RWPE1 (cell line): ENCODE results near the gene CBX8.

ENCODE experiments used
- CTCF ChIA-PET: fragments of 350-600 bp; sonication (Branson Sonifier 250); formaldehyde crosslinking; extraction: SDS; loops from one replicate; lab custom pipeline; 2021; lab: Yijun Ruan, JAX
- POLR2A ChIA-PET: fragments of 400-600 bp; formaldehyde crosslinking; extraction: SDS; loops from one replicate; lab custom pipeline; 2020; ENCODE audit warnings: antibody characterized with exemption; ENCODE audit not compliant: low non-redundant PET; lab: Yijun Ruan, JAX
- DNase-seq: peaks from one replicate; pipeline ENCODE4 v3.0.0; 2012; ENCODE audit warnings: low spot score
- H3K27ac ChIP-seq: fragments of 450-650 bp; 2 replicates; pipeline ENCODE4 v1.5.1; 2017
- TF ChIP-seq, protein P1 (sequence below): fragments of 450-650 bp; conservative IDR thresholded peaks from 2 replicates; pipeline ENCODE4 v1.5.1; 2017; ENCODE audit warnings: low read depth, mild to moderate bottlenecking

CBX8 gene

DNA sequence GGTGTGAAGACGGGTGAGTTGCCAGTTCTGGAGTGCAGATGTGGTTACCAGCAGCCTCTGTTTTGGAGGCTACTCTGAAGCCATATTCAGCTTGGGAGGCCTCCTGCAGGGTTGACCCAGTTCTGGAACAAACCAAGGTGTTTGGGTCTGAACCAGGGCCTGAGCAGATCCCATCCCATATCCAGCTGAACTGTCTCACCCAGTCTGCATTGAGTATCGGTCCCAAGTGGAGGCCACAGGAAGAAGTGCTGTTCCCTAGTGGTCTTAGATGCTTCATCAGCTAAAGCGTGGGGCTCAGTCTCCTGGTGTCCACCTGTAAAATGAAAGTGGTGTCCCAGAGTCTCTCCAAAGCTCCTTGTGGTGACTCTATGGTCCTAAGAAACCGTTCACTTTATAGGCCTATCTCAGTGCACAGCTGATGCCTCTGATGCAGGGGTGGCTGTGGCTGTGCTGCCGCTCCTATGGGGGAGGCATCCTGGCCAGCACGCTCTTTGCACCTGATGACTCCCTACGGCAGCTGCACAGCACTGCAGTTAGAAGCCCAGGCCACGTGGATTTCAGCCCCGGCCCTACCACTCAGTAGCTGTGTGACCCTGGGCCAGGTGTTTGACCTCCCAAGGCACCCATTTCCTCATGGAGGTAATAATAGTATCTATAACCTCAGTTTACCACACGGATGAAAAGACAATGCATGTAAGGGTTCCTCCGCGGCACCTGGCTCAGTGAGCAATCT is 21.3 kb upstream of the CBX8 start:
- POLR2A ChIA-PET: interaction anchor here (0.6 to 1.3 kb wide), 2 partner anchors 19 to 21 kb away, joined by 3 to 6 read pairs; partner anchors contain the start of gene CBX4
- CTCF ChIA-PET: interaction anchor here (0.9 kb wide), 1 partner anchor 98 kb away, joined by 3 read pairs; no protein-coding TSS in a partner anchor
- no peak overlapping the region for H3K27ac ChIP-seq
- no peak for DNase-seq
- TF ChIP-seq, protein P1, sequence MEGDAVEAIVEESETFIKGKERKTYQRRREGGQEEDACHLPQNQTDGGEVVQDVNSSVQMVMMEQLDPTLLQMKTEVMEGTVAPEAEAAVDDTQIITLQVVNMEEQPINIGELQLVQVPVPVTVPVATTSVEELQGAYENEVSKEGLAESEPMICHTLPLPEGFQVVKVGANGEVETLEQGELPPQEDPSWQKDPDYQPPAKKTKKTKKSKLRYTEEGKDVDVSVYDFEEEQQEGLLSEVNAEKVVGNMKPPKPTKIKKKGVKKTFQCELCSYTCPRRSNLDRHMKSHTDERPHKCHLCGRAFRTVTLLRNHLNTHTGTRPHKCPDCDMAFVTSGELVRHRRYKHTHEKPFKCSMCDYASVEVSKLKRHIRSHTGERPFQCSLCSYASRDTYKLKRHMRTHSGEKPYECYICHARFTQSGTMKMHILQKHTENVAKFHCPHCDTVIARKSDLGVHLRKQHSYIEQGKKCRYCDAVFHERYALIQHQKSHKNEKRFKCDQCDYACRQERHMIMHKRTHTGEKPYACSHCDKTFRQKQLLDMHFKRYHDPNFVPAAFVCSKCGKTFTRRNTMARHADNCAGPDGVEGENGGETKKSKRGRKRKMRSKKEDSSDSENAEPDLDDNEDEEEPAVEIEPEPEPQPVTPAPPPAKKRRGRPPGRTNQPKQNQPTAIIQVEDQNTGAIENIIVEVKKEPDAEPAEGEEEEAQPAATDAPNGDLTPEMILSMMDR: no peak

DNA sequence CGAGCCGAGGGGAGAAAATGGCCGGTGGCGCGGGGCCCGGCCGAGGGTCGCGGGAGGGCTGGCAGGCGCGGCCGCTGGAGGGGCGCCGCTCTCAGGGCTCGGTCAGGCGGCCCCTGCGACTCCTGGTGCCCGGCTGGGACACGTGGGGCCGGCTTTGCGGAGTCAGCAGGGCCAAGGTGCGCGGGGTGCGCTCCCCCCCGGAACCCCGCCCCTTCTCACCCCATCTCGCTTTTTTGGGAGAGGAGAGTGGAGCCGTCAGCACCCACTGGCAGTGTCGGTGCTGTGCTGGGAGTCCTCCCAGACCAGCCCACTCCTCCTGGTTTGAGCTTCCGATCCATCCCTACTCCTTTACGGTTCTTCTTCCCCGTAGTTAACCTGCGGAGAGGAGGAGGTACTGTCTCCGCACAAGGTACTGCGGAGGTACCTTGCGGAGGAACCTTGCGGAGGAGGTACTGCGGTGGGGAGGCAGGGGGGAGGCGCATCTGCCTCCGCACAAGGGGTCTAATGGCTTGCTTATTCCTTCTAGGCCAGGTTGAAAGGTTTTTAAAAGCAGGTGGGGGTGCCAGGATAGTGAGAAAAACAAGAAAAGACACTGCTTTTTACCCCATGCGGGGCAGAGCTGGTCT is 19.1 kb upstream of the CBX8 start:
- ChIA-PET CTCF (no interaction called here), POLR2A (no interaction called here)
- DNase-seq: no peak
- TF ChIP-seq, protein P1: no peak
- no peak overlapping the region for H3K27ac ChIP-seq

DNA sequence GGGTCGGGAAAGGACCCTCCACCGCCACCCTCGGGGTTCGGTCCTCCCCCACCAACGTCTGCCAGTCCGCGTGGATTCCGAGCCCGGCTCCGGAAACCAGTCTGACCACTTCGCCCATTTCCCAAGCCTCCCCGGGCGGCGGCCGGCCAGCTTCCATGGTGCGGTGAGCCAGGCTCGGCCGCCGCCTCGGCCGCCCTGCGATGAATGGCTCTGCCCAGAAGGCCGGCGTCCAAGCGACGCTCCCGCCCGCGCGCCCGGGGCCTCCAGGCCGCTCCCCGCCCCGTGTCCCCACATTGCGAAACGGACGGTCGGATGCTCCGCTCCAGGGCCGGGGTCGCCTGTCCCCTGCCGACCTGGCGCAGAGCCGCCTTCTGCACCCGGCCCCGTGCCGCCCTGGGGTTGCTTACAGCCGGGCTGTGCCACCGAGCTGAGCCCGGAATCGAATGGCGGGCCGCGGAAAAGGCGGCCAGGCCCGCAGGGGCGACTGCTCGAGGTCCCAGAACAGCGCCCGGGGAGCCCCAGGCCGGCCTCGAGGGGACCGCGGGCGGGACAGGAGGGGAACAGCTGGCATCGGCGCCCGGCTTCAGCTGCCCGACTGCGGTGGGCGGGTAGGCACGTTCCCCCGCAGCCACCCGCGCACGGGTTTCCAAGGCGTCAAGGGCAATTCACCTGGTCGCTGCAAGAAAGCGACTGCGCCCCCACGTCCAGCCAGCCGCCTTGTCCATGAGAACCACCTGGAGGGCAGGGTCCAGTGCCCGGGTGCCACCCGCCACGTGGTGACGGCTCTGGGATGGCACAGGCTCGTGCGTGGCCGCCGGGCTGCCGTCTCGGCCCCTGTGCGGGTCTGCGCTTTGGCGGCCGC is 18.3 kb upstream of the CBX8 start:
- CTCF ChIA-PET: interaction anchor here (1.6 to 2.5 kb wide), 2 partner anchors 25 to 193 kb away, joined by 4 to 11 read pairs; partner anchors contain the start of gene CBX4
- POLR2A ChIA-PET: no interaction called here
- TF ChIP-seq, protein P1: no peak
- DNase-seq: no peak
- no peak overlapping the region for H3K27ac ChIP-seq

DNA sequence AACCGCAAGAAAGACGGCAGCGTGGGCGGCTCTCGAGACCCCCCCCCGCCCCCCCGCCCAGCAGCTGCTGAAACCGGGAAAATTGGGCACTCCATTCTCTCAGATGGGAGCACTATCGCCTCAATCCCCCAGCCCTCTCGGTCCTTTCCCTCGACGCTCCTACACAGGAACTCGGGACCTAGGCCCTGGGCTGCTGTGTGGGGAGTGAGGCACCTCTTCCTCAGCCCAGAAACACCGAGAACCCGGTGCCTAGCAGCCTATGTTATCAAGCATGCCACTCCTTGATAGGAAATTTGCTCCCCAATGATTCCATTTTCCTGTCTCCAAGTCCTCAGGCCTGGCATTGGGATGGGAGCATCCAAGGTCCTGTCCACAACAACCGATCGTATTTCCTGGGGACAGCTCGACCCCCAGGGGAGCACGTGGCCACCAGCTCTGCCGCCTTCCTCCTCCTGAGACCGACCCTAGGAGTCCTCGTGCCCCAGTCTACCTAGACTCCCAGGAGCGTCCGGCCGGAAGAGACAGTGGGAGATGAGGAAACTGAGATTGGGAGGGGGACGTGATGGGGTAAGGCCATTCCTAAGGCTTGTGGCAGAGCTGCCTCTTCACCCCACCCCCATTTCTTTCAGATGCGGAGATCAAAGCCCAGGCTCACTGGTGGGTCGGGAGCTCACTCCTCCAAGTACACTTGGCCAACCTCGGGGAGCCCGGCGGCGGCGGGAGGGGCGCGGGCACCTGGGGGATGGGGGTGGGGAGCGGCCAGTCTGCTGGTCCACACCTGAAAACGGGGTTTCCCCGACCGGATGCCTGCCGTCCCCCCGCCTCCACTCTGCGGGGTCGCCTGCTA is 17.5 kb upstream of the CBX8 start:
- ChIA-PET CTCF (interaction anchor here (0.9 to 2.5 kb wide), 5 partner anchors 21 to 194 kb away, joined by 3 to 11 read pairs (median 4); partner anchors contain the start of gene CBX4), POLR2A (interaction anchor here (0.6 kb wide), 1 partner anchor 25 kb away, joined by 3 read pairs; no protein-coding TSS in a partner anchor)
- no peak overlapping the region for H3K27ac ChIP-seq
- TF ChIP-seq, protein P1: no peak
- DNase-seq: no peak

DNA sequence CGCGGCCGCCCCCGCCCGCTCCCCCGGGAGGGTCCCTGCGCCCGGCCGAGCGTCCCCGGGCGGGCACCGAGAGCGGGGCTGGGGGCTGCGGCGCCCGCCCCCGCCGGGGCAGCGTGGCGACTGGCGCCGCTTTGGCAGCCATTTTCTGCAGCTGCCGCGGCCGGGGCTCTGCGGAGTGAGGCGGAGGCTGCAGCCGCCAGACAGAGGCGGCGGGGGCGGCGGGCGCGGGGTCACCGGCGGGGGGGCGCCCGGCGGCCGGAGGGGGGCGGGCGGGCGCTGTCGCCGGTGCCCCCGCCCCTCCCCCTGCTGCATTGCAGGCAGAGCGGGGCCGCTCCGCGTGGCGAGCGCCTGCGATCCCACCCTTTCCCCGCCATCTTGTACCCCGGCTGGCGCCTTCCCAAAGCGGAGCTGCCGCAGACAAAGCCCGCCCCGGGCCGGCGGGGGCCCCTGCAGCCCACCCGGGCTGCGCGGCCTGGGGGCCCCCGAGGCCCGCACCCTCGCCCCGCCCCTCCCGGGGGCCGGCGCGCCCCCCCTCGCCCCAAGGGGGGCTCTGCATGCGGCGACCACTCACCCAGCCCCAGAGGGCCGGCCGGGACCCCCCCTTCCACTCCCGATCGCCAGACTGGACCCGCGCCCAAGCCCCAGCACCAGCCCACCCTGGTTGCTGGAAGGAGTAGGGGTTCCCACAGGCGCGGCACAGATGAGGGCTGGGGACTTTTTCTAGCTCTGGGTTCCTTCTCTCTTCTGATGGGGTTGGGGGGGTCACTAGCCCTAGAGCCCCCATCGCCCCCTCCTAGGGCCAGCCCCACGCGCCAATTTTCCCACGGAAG is 16.6 kb upstream of the CBX8 start:
- POLR2A ChIA-PET: interaction anchor here (0.6 kb wide), 1 partner anchor 26 kb away, joined by 3 read pairs; no protein-coding TSS in a partner anchor

More for the DNA sequence above, 16.6 kb upstream of the CBX8 start:
- TF ChIP-seq, protein P1: no peak
- CTCF ChIA-PET: interaction anchor here (0.7 to 2.5 kb wide), 7 partner anchors 22 to 195 kb away, joined by 3 to 11 read pairs (median 4); partner anchors contain the start of gene CBX4
- no peak overlapping the region for H3K27ac ChIP-seq
- no peak for DNase-seq
